A549 (cell line): Measurements from ENCODE around the gene OR10A2. TPM values are rescaled to one million over a fixed set of nuclear protein-coding genes. Genes with fewer than 3 reads are reported as not detected.

Experiments used
- ATAC-seq, 2 experiments: fragments of 200-7000 bp in 1 of 2; fragments of >200 bp in 1 of 2; cut with Nextera tagmentation in 1 of 2; cut with Tn5 transposase in 1 of 2; 3 replicates each; pipeline versions ENCODE4 v1.8.0 to v1.9.1; 2018 to 2020; ENCODE audit warnings: mild to moderate bottlenecking in 1 of 2, moderate library complexity in 1 of 2
- CTCF ChIA-PET: fragments of 300-600 bp; sonication (Branson Sonifier 250); formaldehyde crosslinking; extraction: SDS; loops from one replicate; lab custom pipeline; 2021; ENCODE audit warnings: antibody characterized with exemption, inconsistent platforms; lab: Yijun Ruan, JAX
- POLR2A ChIA-PET: fragments of 350-600 bp; formaldehyde crosslinking; extraction: SDS; loops from one replicate; lab custom pipeline; 2021; ENCODE audit warnings: antibody characterized with exemption, inconsistent platforms; lab: Yijun Ruan, JAX
- DNase-seq, 2 experiments: peaks; one replicate each; pipeline versions ENCODE4 v3.0.0 to v3.0.0-alpha.2; 2011 to 2016; ENCODE audit warnings: low read depth in 1 of 2, low spot score in 1 of 2
- FAIRE-seq: peaks from 2 replicates; lab custom pipeline; 2011; peaks lifted over from hg19 to GRCh38; lab: Jason Lieb, UNC
- H3K27ac ChIP-seq, 2 experiments: fragments of >200 bp; sonication (Bioruptor Twin); formaldehyde crosslinking; 3 replicates each; pipeline ENCODE4 v1.5.1; 2016 to 2017
- H3K4me1 ChIP-seq: fragments of >200 bp; sonication (Bioruptor Twin); formaldehyde crosslinking; 3 replicates; pipeline ENCODE4 v1.6.1; 2016
- H3K4me2 ChIP-seq: fragments of >200 bp; sonication (Bioruptor Twin); formaldehyde crosslinking; 3 replicates; pipeline ENCODE4 v1.6.1; 2016
- H3K4me3 ChIP-seq: fragments of >200 bp; sonication (Bioruptor Twin); formaldehyde crosslinking; 3 replicates; pipeline ENCODE4 v1.5.1; 2016
- H3K9me3 ChIP-seq: fragments of >200 bp; sonication (Bioruptor Twin); formaldehyde crosslinking; 3 replicates; pipeline ENCODE4 v1.6.1; 2016
- BCL3 ChIP-seq: fragments of >200 bp; sonication (Bioruptor Twin); formaldehyde crosslinking; IDR thresholded peaks from 3 replicates; pipeline ENCODE4 v1.6.1; 2016
- BHLHE40 ChIP-seq: IDR thresholded peaks from 2 replicates; pipeline ENCODE4 v1.6.1; 2012; ENCODE audit warnings: low read depth, low read length, inconsistent platforms
- CBX8 ChIP-seq: fragments of 200-600 bp; sonication (generic); IDR thresholded peaks from 2 replicates; pipeline ENCODE4 v1.6.1; 2016
- CEBPB ChIP-seq, 2 experiments: fragments of >200 bp in 1 of 2; sonication (Bioruptor Twin) in 1 of 2; formaldehyde crosslinking in 1 of 2; IDR thresholded peaks; 2 replicates each; pipeline ENCODE4 v1.6.1; 2012 to 2016
- CHD4 ChIP-seq: fragments of 200-600 bp; sonication (generic); IDR thresholded peaks from 2 replicates; pipeline ENCODE4 v1.6.1; 2016; ENCODE audit warnings: antibody characterized with exemption, mild to moderate bottlenecking, borderline replicate concordance
- EHF ChIP-seq: fragments of 250-450 bp; sonication (Bioruptor Pico); IDR thresholded peaks from 2 replicates; pipeline ENCODE4 v1.5.0; 2020; ENCODE audit warnings: mild to moderate bottlenecking
- EHMT2 ChIP-seq: fragments of 200-600 bp; sonication (generic); IDR thresholded peaks from 2 replicates; pipeline ENCODE4 v1.6.1; 2016; ENCODE audit warnings: antibody characterized with exemption, low read depth, mild to moderate bottlenecking, moderate library complexity
- FOSL2 ChIP-seq, 2 experiments: fragments of 450-650 bp in 1 of 2; fragments of >200 bp in 1 of 2; sonication (Bioruptor Twin) in 1 of 2; formaldehyde crosslinking; IDR thresholded peaks; 2 replicates each; pipeline versions ENCODE4 v1.5.0 to v1.6.1; 2016 to 2020; ENCODE audit warnings: mild to moderate bottlenecking in 1 of 2, moderate library complexity in 1 of 2
- GATA3 ChIP-seq: IDR thresholded peaks from 2 replicates; pipeline ENCODE4 v1.6.1; 2012; ENCODE audit warnings: borderline replicate concordance
- HOXB13 ChIP-seq: fragments of 250-450 bp; sonication (Bioruptor Pico); IDR thresholded peaks from 2 replicates; pipeline ENCODE4 v1.5.0; 2020; ENCODE audit warnings: low read depth, mild to moderate bottlenecking, moderate library complexity
- JUN ChIP-seq, 2 experiments: fragments of >200 bp; sonication (Bioruptor Twin); formaldehyde crosslinking; IDR thresholded peaks; 2 replicates in 1 of 2; 3 replicates in 1 of 2; pipeline ENCODE4 v1.6.1; 2016 to 2017
- MAX ChIP-seq: IDR thresholded peaks from 2 replicates; pipeline ENCODE4 v1.6.1; 2012
- MAZ ChIP-seq: fragments of 150-350 bp; IDR thresholded peaks from 2 replicates; pipeline ENCODE4 v1.6.1; 2014; ENCODE audit warnings: antibody characterized with exemption, low read depth, low read length, borderline replicate concordance
- MYC ChIP-seq: IDR thresholded peaks from 2 replicates; pipeline ENCODE4 v1.6.1; 2012; ENCODE audit warnings: mild to moderate bottlenecking, inconsistent platforms, low read length, improper control_type of control experiment, borderline replicate concordance
- POLR2A ChIP-seq: IDR thresholded peaks from 2 replicates; pipeline ENCODE4 v1.6.1; 2012; ENCODE audit warnings: mild to moderate bottlenecking, low read length
- RARB ChIP-seq: fragments of 250-450 bp; sonication (Bioruptor Pico); IDR thresholded peaks from 2 replicates; pipeline ENCODE4 v1.8.0; 2021; ENCODE audit warnings: mild to moderate bottlenecking, moderate library complexity
- REST ChIP-seq: fragments of 200-600 bp; sonication (generic); IDR thresholded peaks from 2 replicates; pipeline ENCODE4 v1.6.1; 2016; ENCODE audit warnings: antibody characterized with exemption, mild to moderate bottlenecking, moderate library complexity
- TFCP2L1 ChIP-seq: fragments of 250-450 bp; sonication (Bioruptor Pico); IDR thresholded peaks from 2 replicates; pipeline ENCODE4 v1.5.0; 2021; ENCODE audit warnings: mild to moderate bottlenecking
- TP53 ChIP-seq: fragments of 250-450 bp; sonication (Bioruptor Pico); IDR thresholded peaks from 2 replicates; pipeline ENCODE4 v1.5.0; 2021; ENCODE audit warnings: mild to moderate bottlenecking, moderate library complexity
- ZC3H11A ChIP-seq: fragments of 450-650 bp; IDR thresholded peaks from 2 replicates; pipeline ENCODE4 v1.6.1; 2014; ENCODE audit warnings: antibody characterized with exemption, mild to moderate bottlenecking
- ZNF302 ChIP-seq: fragments of 250-450 bp; sonication (Bioruptor Pico); IDR thresholded peaks from 2 replicates; pipeline ENCODE4 v1.9.0; 2021; ENCODE audit warnings: inconsistent platforms, mild to moderate bottlenecking, moderate library complexity
- WGBS: methylation state at CpG from one replicate; pipeline ENCODE4 v1.1.6; 2017; ENCODE audit errors: missing lambda C conversion rate; 5-methylcytosine and 5-hydroxymethylcytosine counted together
- polyA plus RNA-seq, 4 experiments: library from polyadenylated mRNA; depleted of rRNA in 3 of 4; stranded (reverse); fragments of >200 nt; fragmentation: RNase III in 1 of 4; extraction: RNeasy Plus Mini Kit Qiagen cat#74134 plus additional on column Dnase treatment in 1 of 4; gene quantifications; 2 replicates in 3 of 4; 3 replicates in 1 of 4; pipeline ENCODE4 v1.2.3, GENCODE V29; 2011 to 2017
- TF ChIP-seq, protein P1 (sequence below): fragments of >200 bp; sonication (Bioruptor Twin); formaldehyde crosslinking; IDR thresholded peaks from 2 replicates; pipeline ENCODE4 v1.6.1; 2016
- TF ChIP-seq, protein P2 (sequence below): fragments of 150-350 bp; IDR thresholded peaks from 2 replicates; pipeline ENCODE4 v1.6.1; 2014; ENCODE audit warnings: low read depth, mild to moderate bottlenecking, low read length
- TF ChIP-seq, protein P3 (sequence below): fragments of 450-650 bp; IDR thresholded peaks from 2 replicates; pipeline ENCODE4 v1.6.1; 2014; ENCODE audit warnings: antibody characterized with exemption

The OR10A2 gene
- polyA plus RNA-seq, 2 of the 4 experiments (the other 2 are of a cell fraction): not detected

DNA sequence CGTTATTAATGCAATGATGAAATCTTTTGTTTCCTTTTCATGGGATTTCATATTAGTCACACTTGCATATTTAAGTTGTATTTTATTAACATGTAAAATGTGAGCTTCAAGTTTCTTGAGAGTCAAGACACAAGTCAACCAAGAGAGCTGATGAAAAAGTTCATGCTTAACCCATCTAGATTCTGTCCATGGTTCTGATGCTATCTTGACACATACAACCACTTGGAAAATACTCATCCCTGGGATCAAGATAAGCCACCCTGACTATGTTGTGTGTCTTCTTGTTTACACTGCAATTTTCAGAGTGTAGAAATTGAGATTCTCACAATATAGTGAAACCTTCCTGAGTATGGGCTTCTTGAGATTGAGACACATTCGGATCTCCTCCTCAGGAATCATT is 12.9 kb downstream of the OR10A2 start:
- ATAC-seq: no peak
- no peak for FAIRE-seq
- POLR2A ChIA-PET: no interaction called here

DNA sequence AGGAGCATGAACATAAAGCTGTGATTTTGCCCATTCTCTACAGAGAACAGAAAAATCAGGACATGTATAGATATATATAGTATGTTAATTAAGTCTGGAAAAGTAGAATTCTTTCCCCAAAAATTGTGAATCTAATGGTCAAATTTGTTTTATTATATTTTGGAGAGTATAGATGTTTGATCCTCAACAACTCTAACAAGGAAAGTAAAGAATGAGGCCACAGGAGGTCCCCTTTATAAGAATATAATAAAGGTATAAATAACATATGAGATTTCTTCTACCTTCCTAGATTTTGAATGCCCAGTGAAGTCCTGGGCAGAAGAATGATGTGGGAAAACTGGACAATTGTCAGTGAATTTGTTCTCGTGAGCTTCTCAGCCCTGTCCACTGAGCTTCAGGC is 13.5 kb downstream of the OR10A2 start, which contains the start of gene OR10A4:
Gene OR10A4, plus strand, starts transcription at position 301 of the 400 bp plus-strand sequence. Its CDS starts 23 bp downstream, at position 324.
- POLR2A ChIA-PET: no interaction called here
- 0% methylated on average over 1 of the region's 1 CpG for WGBS
- Histone ChIP-seq H3K27ac (no peak within 1 kb of the TSS), H3K4me3 (no peak within 1 kb of the TSS), H3K9me3 (no peaks in the 10 kb centered on the region), H3K4me2 (no peak within 1 kb of the TSS), H3K4me1 (no peaks in the 10 kb centered on the region)
- no peak for FAIRE-seq
- TF ChIP-seq ZNF302 (CRISPR knock-in tag) (no peak), CBX8 (no peak), RARB (CRISPR knock-in tag) (no peak), HOXB13 (CRISPR knock-in tag) (no peak), EHMT2 (no peak), JUN (IDR thresholded peaks at IDR 0.05) (no peak), TFCP2L1 (CRISPR knock-in tag) (no peak), CHD4 (no peak)
- TF ChIP-seq, protein P1, sequence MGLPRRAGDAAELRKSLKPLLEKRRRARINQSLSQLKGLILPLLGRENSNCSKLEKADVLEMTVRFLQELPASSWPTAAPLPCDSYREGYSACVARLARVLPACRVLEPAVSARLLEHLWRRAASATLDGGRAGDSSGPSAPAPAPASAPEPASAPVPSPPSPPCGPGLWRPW: no peak
- TF ChIP-seq, protein P2, sequence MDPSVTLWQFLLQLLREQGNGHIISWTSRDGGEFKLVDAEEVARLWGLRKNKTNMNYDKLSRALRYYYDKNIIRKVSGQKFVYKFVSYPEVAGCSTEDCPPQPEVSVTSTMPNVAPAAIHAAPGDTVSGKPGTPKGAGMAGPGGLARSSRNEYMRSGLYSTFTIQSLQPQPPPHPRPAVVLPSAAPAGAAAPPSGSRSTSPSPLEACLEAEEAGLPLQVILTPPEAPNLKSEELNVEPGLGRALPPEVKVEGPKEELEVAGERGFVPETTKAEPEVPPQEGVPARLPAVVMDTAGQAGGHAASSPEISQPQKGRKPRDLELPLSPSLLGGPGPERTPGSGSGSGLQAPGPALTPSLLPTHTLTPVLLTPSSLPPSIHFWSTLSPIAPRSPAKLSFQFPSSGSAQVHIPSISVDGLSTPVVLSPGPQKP: no peak
- no peak for DNase-seq
- CTCF ChIA-PET: no interaction called here
- no peak for ATAC-seq

More for the DNA sequence above, 12.9 kb downstream of the OR10A2 start:
- TF ChIP-seq, protein P3, sequence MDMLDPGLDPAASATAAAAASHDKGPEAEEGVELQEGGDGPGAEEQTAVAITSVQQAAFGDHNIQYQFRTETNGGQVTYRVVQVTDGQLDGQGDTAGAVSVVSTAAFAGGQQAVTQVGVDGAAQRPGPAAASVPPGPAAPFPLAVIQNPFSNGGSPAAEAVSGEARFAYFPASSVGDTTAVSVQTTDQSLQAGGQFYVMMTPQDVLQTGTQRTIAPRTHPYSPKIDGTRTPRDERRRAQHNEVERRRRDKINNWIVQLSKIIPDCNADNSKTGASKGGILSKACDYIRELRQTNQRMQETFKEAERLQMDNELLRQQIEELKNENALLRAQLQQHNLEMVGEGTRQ: no peak
- no peak for TF ChIP-seq GATA3
- TF ChIP-seq CEBPB (IDR thresholded peaks at IDR 0.05): no peak
- no peak for TF ChIP-seq MAZ
- no peak for TF ChIP-seq POLR2A
- no peak for TF ChIP-seq BCL3
- TF ChIP-seq EHMT2: no peak
- no peak for TF ChIP-seq MYC
- TF ChIP-seq FOSL2 (IDR thresholded peaks at IDR 0.05): no peak
- TF ChIP-seq FOSL2 (CRISPR knock-in tag; IDR thresholded peaks at IDR 0.05): no peak
- TF ChIP-seq BHLHE40: no peak
- TF ChIP-seq MAX: no peak
- TF ChIP-seq TP53 (CRISPR knock-in tag): no peak
- TF ChIP-seq REST: no peak
- TF ChIP-seq EHF: no peak
- no peak for TF ChIP-seq ZC3H11A
- DNase-seq: no peak
- H3K4me2 ChIP-seq: no peak overlapping the region
- no peak overlapping the region for H3K27ac ChIP-seq
- no peaks in the 10 kb centered on the region for H3K4me1 ChIP-seq
- 2% methylated on average over 2 of the region's 2 CpGs for WGBS
- no peaks in the 10 kb centered on the region for H3K9me3 ChIP-seq
- H3K4me3 ChIP-seq: no peak overlapping the region
- CTCF ChIA-PET: no interaction called here
